OCI-LY3 (cell line): ENCODE measurements around the gene LYPD4.
A peak's percentile ranks its signal among the peaks of the same experiment; 100 is the strongest.

Experiments used
- H2AFZ ChIP-seq: fragments of 200-600, 300-600 bp; shearing (Covaris generic); 2 replicates; pipeline ENCODE4 v1.6.0; 2014; ENCODE audit warnings: antibody characterized with exemption, low read depth, low read length
- H3K27ac ChIP-seq: fragments of 200-600, 300-600 bp; sonication (generic); 2 replicates; pipeline ENCODE4 v1.5.1; 2014; ENCODE audit warnings: mild to moderate bottlenecking, low read length, moderate library complexity, mixed read lengths
- H3K27me3 ChIP-seq: fragments of 200-600, 300-600 bp; sonication (generic); 2 replicates; pipeline ENCODE4 v1.6.1; 2014; ENCODE audit warnings: low read depth, low read length, mixed read lengths
- H3K36me3 ChIP-seq: fragments of 200-600, 300-600 bp; sonication (generic); replicated peaks from 2 replicates; pipeline ENCODE3; 2014; ENCODE audit warnings: low read depth, low read length, mixed read lengths
- H3K4me1 ChIP-seq: fragments of 300-600, 200-600 bp; sonication (generic); 2 replicates; pipeline ENCODE4 v1.6.1; 2014; ENCODE audit warnings: low read length, mixed read lengths
- H3K4me2 ChIP-seq: fragments of 200-600, 300-600 bp; sonication (generic); 2 replicates; pipeline ENCODE4 v1.6.1; 2014; ENCODE audit warnings: low read length, mixed read lengths
- H3K4me3 ChIP-seq: fragments of 300-600, 200-600 bp; sonication (generic); 2 replicates; pipeline ENCODE4 v1.5.1; 2014; ENCODE audit warnings: antibody characterized with exemption, mild to moderate bottlenecking, low read length, moderate library complexity
- H3K79me2 ChIP-seq: fragments of 300-600, 200-600 bp; shearing (Covaris generic); 2 replicates; pipeline ENCODE4 v1.6.1; 2014; ENCODE audit warnings: mild to moderate bottlenecking, low read length, mixed read lengths
- H3K9ac ChIP-seq: fragments of 300-600, 200-600 bp; shearing (Covaris generic); 2 replicates; pipeline ENCODE4 v1.6.0; 2014; ENCODE audit warnings: mild to moderate bottlenecking, low read length, moderate library complexity
- H3K9me3 ChIP-seq: fragments of 200-600, 300-600 bp; shearing (Covaris generic); 2 replicates; pipeline ENCODE4 v1.6.1; 2014; ENCODE audit warnings: low read length, mixed read lengths; ENCODE audit not compliant: insufficient read depth
- H4K20me1 ChIP-seq: fragments of 200-600, 300-600 bp; sonication (generic); 2 replicates; pipeline ENCODE4 v1.6.1; 2016; ENCODE audit warnings: low read length, mixed read lengths; ENCODE audit not compliant: insufficient read depth
- EZH2phosphoT487 ChIP-seq: fragments of 200-600 bp; shearing (Covaris generic); IDR thresholded peaks from 2 replicates; pipeline ENCODE4 v1.6.1; 2018; ENCODE audit warnings: antibody characterized with exemption, mixed run types, low read depth
- TF ChIP-seq, protein P1 (sequence below): fragments of 200-600, 300-600 bp; sonication (generic); IDR thresholded peaks from 2 replicates; pipeline ENCODE4 v1.5.1; 2014; ENCODE audit warnings: antibody characterized with exemption, low read length, low read depth

The LYPD4 gene

DNA sequence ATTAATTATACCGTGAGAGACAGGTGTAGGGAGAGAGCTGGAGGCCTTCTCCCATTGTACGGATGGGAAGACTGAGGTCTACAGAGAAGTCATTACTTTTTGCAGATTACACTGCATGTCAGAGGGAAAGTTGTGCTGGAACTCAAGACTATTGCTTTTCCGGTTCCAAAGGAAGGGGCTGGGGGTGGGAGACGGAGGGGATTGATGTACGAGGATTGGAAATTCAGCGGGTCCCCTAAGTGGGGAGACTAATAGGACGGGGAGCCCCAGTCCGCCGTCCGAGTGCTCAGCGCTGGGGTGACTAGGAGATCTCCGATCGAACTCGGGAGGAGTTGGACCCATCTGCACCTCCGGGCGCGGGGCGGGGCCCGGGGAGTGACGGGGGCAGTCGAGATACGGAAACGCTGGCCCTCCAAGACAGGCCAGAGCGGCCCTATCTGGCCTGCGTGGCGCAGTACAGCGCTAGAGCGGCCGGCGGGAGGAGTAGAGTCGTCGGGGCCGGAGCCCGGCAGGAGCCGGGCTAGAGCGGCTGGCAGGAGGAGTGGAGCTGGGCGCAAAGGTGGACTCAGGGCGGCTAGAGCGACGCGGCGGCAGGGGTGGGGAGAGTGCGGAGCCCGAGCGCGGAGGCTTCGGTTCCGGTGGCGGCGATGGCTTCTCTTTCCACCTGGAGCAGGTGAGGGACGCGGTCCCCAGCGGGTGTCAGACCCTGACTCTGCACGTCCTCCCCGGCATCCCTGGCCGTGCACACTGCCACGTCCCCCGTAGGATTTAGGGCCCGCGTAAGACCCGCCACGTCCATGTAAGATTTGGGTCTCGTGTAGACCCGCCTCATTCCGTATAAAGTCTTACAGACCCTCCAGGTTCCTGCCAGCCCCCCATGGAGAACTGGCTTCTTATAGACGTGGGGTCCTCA is 39.6 kb upstream of the LYPD4 start:
- H3K27ac ChIP-seq, result peak overlapping the region; percentile 78
- peaks cover 16% of the 10 kb centered on the region for H4K20me1 ChIP-seq
- H3K4me1 ChIP-seq, result peaks cover 30% of the 10 kb centered on the region
- H3K4me2 ChIP-seq, result peak overlapping the region; percentile 92
- peak overlapping the region; percentile 91 for H3K9ac ChIP-seq
- peak overlapping the region; percentile 24; the same call in 1 of the 2 replicates for H2AFZ ChIP-seq
- H3K36me3 ChIP-seq, result peaks cover 13% of the 10 kb centered on the region
- H3K79me2 ChIP-seq, result peaks cover 44% of the 10 kb centered on the region
- H3K27me3 ChIP-seq, result no peaks in the 10 kb centered on the region
- H3K9me3 ChIP-seq, result no peaks in the 10 kb centered on the region
- peak overlapping the region; percentile 85 for H3K4me3 ChIP-seq
- no peak for TF ChIP-seq EZH2phosphoT487
- TF ChIP-seq, protein P1, sequence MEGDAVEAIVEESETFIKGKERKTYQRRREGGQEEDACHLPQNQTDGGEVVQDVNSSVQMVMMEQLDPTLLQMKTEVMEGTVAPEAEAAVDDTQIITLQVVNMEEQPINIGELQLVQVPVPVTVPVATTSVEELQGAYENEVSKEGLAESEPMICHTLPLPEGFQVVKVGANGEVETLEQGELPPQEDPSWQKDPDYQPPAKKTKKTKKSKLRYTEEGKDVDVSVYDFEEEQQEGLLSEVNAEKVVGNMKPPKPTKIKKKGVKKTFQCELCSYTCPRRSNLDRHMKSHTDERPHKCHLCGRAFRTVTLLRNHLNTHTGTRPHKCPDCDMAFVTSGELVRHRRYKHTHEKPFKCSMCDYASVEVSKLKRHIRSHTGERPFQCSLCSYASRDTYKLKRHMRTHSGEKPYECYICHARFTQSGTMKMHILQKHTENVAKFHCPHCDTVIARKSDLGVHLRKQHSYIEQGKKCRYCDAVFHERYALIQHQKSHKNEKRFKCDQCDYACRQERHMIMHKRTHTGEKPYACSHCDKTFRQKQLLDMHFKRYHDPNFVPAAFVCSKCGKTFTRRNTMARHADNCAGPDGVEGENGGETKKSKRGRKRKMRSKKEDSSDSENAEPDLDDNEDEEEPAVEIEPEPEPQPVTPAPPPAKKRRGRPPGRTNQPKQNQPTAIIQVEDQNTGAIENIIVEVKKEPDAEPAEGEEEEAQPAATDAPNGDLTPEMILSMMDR, result 0 out of 2 replicates have a peak, but pooled peaks have one; percentile 5

GRCh38 chr19:41883463-41883820 is 39.0 kb upstream of the LYPD4 start:
- Histone ChIP-seq H3K4me3 (peak overlapping the region; percentile 85), H3K27ac (peak overlapping the region; percentile 78), H2AFZ (no peak overlapping the region; the same call in 1 of the 2 replicates), H3K9ac (peak overlapping the region; percentile 91), H3K27me3 (no peaks in the 10 kb centered on the region), H3K4me2 (peak overlapping the region; percentile 85), H4K20me1 (peaks cover 22% of the 10 kb centered on the region), H3K4me1 (peaks cover 37% of the 10 kb centered on the region), H3K79me2 (peaks cover 50% of the 10 kb centered on the region), H3K9me3 (no peaks in the 10 kb centered on the region), H3K36me3 (peaks cover 15% of the 10 kb centered on the region)
- TF ChIP-seq, protein P1, result no peak
- no peak for TF ChIP-seq EZH2phosphoT487

DNA sequence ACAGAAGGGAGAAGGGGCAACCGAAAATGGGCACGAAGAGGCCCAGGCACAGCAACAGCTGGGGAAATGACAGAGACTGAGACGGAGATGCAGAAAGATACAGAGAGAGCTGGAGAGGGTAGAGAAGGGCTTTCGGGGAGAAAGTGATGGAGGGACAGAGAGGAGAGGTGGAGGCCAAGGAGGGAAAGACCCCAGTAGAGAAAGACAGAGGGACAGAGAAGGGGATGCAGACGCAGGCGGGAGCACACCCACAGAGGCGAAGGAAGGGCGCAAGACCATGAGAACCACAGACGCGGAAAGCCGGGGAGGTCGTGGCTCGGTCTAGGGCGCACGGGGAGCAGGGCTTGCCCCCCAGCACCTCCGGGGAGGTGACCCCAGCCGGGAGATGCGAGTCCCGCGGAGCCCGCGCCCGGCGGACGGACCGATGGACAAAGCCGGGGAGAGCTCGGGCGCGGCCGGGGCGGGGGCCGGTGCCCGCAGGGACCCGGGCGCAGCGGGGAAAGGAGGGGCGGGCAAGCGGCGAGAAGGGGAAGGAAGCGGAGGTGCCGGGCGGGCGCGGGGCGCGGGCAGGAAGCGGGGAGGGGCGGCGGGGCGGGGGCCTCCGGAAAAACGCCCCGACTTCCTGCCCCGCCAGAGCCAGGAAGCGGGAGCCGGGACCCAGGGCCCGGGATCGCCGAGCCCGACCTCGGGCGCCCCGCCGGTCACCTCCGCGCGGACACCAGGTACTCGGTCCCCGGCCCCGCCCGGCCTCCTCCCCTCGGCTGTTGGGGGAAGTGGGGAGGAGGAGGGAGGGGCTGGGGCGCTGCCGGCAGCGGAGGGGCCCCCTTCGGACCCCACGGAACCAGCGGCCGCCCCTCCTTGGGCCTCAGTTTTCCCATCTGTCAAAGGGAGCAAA is 38.3 kb upstream of the LYPD4 start, which contains the start of gene ARHGEF1:
Gene ARHGEF1, plus strand, starts transcription at position 617 of the 895 bp plus-strand sequence. CDS start 4,899 bp downstream, outside the sequence.
- Histone ChIP-seq H3K9ac (peak within 1 kb of the TSS; percentile 91), H3K4me1 (peaks cover 40% of the 10 kb centered on the region), H2AFZ (no peak within 1 kb of the TSS; the same call in 1 of the 2 replicates), H3K79me2 (peaks cover 56% of the 10 kb centered on the region), H3K4me2 (peak within 1 kb of the TSS; percentile 85), H4K20me1 (peaks cover 24% of the 10 kb centered on the region), H3K27me3 (no peaks in the 10 kb centered on the region), H3K9me3 (no peaks in the 10 kb centered on the region), H3K36me3 (peaks cover 21% of the 10 kb centered on the region), H3K4me3 (peak within 1 kb of the TSS; percentile 85), H3K27ac (peak within 1 kb of the TSS; percentile 78)
- TF ChIP-seq EZH2phosphoT487, result no peak
- TF ChIP-seq, protein P1, result no peak
